Measurements from ENCODE around the gene CTRB1.
"Not testable (repeated sequence)": the region's sequence is repeated elsewhere in the genome, so short reads cannot be mapped to it uniquely, and the experiment has no call there.

CTRB1 gene

GRCh38 chr16:75264999-75265910 lies 46.5 kb downstream of the CTRB1 start:
- Histone ChIP-seq H3K36me3 (ENCODE audit: insufficient read depth, low read length) (no peaks in the 10 kb centered on the region), H3K27ac (ENCODE audit: low read depth, low read length) (peak overlapping the region; percentile 82), H2AFZ (ENCODE audit: low read length, unreplicated experiment) (peak overlapping the region; percentile 61), H3K4me1 (ENCODE audit: control insufficient read depth, insufficient read depth, low read length, unreplicated experiment) (peaks cover 43% of the 10 kb centered on the region), H3K4me3 (ENCODE audit: low read depth, low read length) (peak overlapping the region; percentile 99), H3K79me2 (ENCODE audit: control insufficient read depth, insufficient read depth, low read length, unreplicated experiment) (peaks cover 54% of the 10 kb centered on the region), H3K27me3 (ENCODE audit: insufficient read depth, low read length) (no peaks in the 10 kb centered on the region)

- H3K4me1 ChIP-seq (ENCODE audit: control insufficient read depth, insufficient read depth, low read length, unreplicated experiment): peaks cover 43% of the 10 kb centered on the region
- H3K27ac ChIP-seq (ENCODE audit: low read depth, low read length): peak overlapping the region; percentile 82; the same call in 1 of the 2 replicates
- peaks cover 46% of the 10 kb centered on the region for H3K79me2 ChIP-seq (ENCODE audit: control insufficient read depth, insufficient read depth, low read length, unreplicated experiment)
- no peaks in the 10 kb centered on the region for H3K27me3 ChIP-seq (ENCODE audit: insufficient read depth, low read length)
- peak overlapping the region; percentile 91 for H2AFZ ChIP-seq (ENCODE audit: low read length, unreplicated experiment)
- H3K4me3 ChIP-seq (ENCODE audit: low read depth, low read length): peak overlapping the region; percentile 99
- no peaks in the 10 kb centered on the region for H3K36me3 ChIP-seq (ENCODE audit: insufficient read depth, low read length)
Observed at GRCh38 chr16:75265911-75266701, 47.3 kb downstream of the CTRB1 start.

- no peaks in the 10 kb centered on the region for H3K27me3 ChIP-seq (ENCODE audit: insufficient read depth, low read length)
Observed at GRCh38 chr16:75266738-75267630, 48.2 kb downstream of the CTRB1 start.

GRCh38 chr16:75267631-75268264 lies 49.0 kb downstream of the CTRB1 start:
- H3K27me3 ChIP-seq (ENCODE audit: insufficient read depth, low read length): no peaks in the 10 kb centered on the region
- H3K36me3 ChIP-seq (ENCODE audit: insufficient read depth, low read length): no peaks in the 10 kb centered on the region
- H3K4me1 ChIP-seq (ENCODE audit: control insufficient read depth, insufficient read depth, low read length, unreplicated experiment): peaks cover 32% of the 10 kb centered on the region
- H3K27ac ChIP-seq (ENCODE audit: low read depth, low read length): no peak overlapping the region
- no peak overlapping the region for H2AFZ ChIP-seq (ENCODE audit: low read length, unreplicated experiment)
- peaks cover 30% of the 10 kb centered on the region for H3K79me2 ChIP-seq (ENCODE audit: control insufficient read depth, insufficient read depth, low read length, unreplicated experiment)
- no peak overlapping the region for H3K4me3 ChIP-seq (ENCODE audit: low read depth, low read length)

More at GRCh38 chr16:75266738-75267630, 48.2 kb downstream of the CTRB1 start:
- Histone ChIP-seq H3K4me3 (ENCODE audit: low read depth, low read length) (peak overlapping the region; percentile 99), H3K27ac (ENCODE audit: low read depth, low read length) (no peak overlapping the region), H3K36me3 (ENCODE audit: insufficient read depth, low read length) (no peaks in the 10 kb centered on the region), H3K79me2 (ENCODE audit: control insufficient read depth, insufficient read depth, low read length, unreplicated experiment) (peaks cover 38% of the 10 kb centered on the region), H3K4me1 (ENCODE audit: control insufficient read depth, insufficient read depth, low read length, unreplicated experiment) (peaks cover 40% of the 10 kb centered on the region), H2AFZ (ENCODE audit: low read length, unreplicated experiment) (no peak overlapping the region)

- H3K27me3 ChIP-seq (ENCODE audit: insufficient read depth, low read length); H3K27ac ChIP-seq (ENCODE audit: low read depth, low read length); H3K36me3 ChIP-seq (ENCODE audit: insufficient read depth, low read length); H3K4me3 ChIP-seq (ENCODE audit: low read depth, low read length); H2AFZ ChIP-seq (ENCODE audit: low read length, unreplicated experiment): not testable (repeated sequence)
- Histone ChIP-seq H3K4me1 (ENCODE audit: control insufficient read depth, insufficient read depth, low read length, unreplicated experiment) (peaks cover 23% of the 10 kb centered on the region), H3K79me2 (ENCODE audit: control insufficient read depth, insufficient read depth, low read length, unreplicated experiment) (peaks cover 14% of the 10 kb centered on the region)
Observed at GRCh38 chr16:75269358-75269757, 50.6 kb downstream of the CTRB1 start.

- no peaks in the 10 kb centered on the region for H3K36me3 ChIP-seq (ENCODE audit: insufficient read depth, low read length)
- no peaks in the 10 kb centered on the region for H3K79me2 ChIP-seq (ENCODE audit: control insufficient read depth, insufficient read depth, low read length, unreplicated experiment)
- H3K4me3 ChIP-seq (ENCODE audit: low read depth, low read length): no peak overlapping the region
- H3K27me3 ChIP-seq (ENCODE audit: insufficient read depth, low read length): no peaks in the 10 kb centered on the region
- no peak overlapping the region for H3K27ac ChIP-seq (ENCODE audit: low read depth, low read length)
- H3K4me1 ChIP-seq (ENCODE audit: control insufficient read depth, insufficient read depth, low read length, unreplicated experiment): peaks cover 20% of the 10 kb centered on the region
- no peak overlapping the region for H2AFZ ChIP-seq (ENCODE audit: low read length, unreplicated experiment)
Observed at GRCh38 chr16:75271441-75272096, 52.8 kb downstream of the CTRB1 start.

- Histone ChIP-seq H3K4me1 (ENCODE audit: control insufficient read depth, insufficient read depth, low read length, unreplicated experiment) (peaks cover 16% of the 10 kb centered on the region), H3K4me3 (ENCODE audit: low read depth, low read length) (no peak overlapping the region), H3K27me3 (ENCODE audit: insufficient read depth, low read length) (no peaks in the 10 kb centered on the region), H2AFZ (ENCODE audit: low read length, unreplicated experiment) (no peak overlapping the region), H3K36me3 (ENCODE audit: insufficient read depth, low read length) (no peaks in the 10 kb centered on the region), H3K79me2 (ENCODE audit: control insufficient read depth, insufficient read depth, low read length, unreplicated experiment) (no peaks in the 10 kb centered on the region), H3K27ac (ENCODE audit: low read depth, low read length) (no peak overlapping the region)
Observed at GRCh38 chr16:75272097-75272551, 53.3 kb downstream of the CTRB1 start.

GRCh38 chr16:75272629-75273028 lies 53.8 kb downstream of the CTRB1 start:
- H2AFZ ChIP-seq (ENCODE audit: low read length, unreplicated experiment); H3K27me3 ChIP-seq (ENCODE audit: insufficient read depth, low read length); H3K27ac ChIP-seq (ENCODE audit: low read depth, low read length); H3K36me3 ChIP-seq (ENCODE audit: insufficient read depth, low read length); H3K79me2 ChIP-seq (ENCODE audit: control insufficient read depth, insufficient read depth, low read length, unreplicated experiment); H3K4me3 ChIP-seq (ENCODE audit: low read depth, low read length): not testable (repeated sequence)
- peaks cover 13% of the 10 kb centered on the region for H3K4me1 ChIP-seq (ENCODE audit: control insufficient read depth, insufficient read depth, low read length, unreplicated experiment)

- no peak overlapping the region for H2AFZ ChIP-seq (ENCODE audit: low read length, unreplicated experiment)
- peaks cover 7% of the 10 kb centered on the region for H3K4me1 ChIP-seq (ENCODE audit: control insufficient read depth, insufficient read depth, low read length, unreplicated experiment)
- no peaks in the 10 kb centered on the region for H3K27me3 ChIP-seq (ENCODE audit: insufficient read depth, low read length)
- no peak overlapping the region for H3K4me3 ChIP-seq (ENCODE audit: low read depth, low read length)
- no peaks in the 10 kb centered on the region for H3K36me3 ChIP-seq (ENCODE audit: insufficient read depth, low read length)
- no peak overlapping the region for H3K27ac ChIP-seq (ENCODE audit: low read depth, low read length)
- H3K79me2 ChIP-seq (ENCODE audit: control insufficient read depth, insufficient read depth, low read length, unreplicated experiment): no peaks in the 10 kb centered on the region
Observed at GRCh38 chr16:75273054-75273925, 54.5 kb downstream of the CTRB1 start.

Data from ACC112 (cell line).